ENCODE measurements around the gene AP1G1.
"Not testable (repeated sequence)": the region's sequence is repeated elsewhere in the genome, so short reads cannot be mapped to it uniquely, and the experiment has no call there.

AP1G1 gene

DNA sequence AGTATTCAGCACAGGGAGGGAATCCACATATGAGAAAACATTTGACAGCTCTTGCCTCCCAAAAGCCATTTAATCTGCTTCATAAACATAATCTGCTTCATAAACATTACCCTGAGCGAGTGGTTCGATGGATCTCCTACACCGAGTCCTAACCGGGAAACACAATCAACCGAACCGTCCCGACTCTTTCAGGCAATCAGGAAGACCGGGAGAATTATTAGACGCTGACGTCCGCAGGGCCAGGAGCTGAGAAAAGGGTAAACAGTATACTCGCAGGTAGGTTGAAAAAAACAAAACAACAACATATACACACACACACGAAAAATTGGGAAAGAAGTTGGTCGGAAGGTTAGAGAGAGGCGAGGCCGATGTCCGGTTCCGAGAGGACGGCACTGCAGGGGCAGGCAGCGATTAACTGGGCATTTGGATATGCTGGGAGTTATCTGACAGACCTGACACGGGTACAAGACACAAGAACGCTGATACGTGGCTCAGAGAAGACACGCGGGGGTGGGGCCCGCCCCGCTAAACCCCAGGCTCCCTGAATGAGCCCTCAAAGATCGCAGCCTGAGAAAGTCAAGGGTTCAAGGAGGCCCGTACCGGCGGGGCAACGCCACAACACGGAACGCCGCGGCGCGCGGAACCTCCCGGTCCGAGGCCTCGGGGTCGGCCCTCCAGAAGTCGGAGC lies 585 bp downstream of the AP1G1 start:
- DNase-seq = no peak

DNA sequence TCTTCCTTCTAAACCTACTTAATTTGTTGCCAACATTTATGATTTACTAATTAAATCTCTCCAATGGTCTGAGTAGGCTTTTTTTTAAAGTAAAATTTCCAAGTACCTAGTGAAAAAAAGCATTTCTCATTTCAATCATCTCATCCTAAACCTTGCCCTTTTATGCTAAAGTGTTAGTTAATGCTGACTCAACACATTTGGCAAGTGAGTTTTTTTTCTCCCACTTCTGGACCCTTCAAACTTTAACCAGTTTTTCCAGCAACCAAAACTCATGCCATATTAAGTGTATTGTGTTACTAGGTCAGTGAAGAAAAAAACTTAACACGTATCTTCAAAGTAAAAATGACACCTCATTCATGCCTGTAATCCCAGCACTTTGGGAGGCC lies 5.3 kb downstream of the AP1G1 start:
- no peak for DNase-seq

DNA sequence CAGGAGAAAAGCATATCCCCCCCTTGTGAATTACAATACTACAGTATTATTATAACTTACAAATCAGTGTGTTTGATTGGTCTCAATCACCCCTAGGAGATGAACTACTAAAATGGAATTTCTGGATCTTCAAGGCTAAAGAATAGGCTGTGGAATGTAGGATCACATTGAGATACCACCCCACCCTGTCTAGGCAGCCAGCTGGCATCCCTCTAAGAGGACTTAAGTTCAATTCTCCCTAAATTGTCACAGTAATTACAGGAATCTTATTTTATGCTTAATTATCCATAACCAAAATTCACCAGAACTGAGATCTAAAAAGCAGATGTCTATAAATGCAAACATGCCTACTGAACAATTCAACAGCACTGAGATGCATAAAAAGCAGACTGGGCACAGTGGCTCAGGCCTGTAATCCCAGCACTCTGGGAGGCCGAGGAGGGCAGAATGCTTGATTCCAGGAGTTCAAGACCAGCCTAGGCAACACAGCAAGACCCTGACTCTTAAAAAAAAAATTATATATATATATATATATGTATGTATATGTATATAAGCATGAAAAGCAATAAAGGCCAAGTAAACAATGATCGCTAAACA lies 12.0 kb downstream of the AP1G1 start:
- no peak for DNase-seq

DNA sequence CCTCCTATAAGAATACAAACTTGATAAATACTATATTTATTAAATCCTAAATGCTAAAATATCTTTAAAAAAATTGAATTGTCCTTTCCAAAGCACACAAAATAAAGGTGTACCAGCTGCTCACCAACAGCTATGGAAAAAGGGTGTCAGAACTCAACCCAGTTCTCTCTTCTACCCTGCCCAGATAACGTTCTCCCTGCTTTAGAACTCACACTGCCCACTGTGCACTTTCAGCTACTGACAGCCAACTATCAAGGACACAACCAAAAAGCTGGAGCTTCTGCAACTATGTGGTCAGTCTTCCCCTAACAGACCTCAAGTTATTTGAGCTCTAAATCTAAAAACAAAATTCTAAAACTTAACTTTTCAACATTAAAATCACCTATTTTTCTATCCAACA lies 13.7 kb downstream of the AP1G1 start:
- no peak for DNase-seq

DNA sequence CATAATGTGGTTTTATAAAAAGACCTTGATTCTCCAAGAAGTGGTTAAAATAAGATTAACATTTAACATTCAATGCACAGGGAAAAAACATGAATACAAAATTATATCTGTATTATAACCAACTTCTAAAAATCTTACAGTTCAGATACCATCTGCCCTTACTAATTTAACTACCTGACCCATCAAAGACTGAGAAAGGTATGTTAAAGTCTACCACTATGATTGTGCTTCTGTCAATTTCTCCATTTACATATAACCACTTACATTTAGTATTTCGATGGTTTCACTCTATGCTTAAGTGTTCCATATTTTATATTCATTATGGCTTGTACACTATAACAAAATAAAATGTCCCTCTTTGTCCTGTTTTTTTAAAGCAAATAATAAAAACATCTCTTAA lies 14.6 kb downstream of the AP1G1 start:
- DNase-seq = no peak

DNA sequence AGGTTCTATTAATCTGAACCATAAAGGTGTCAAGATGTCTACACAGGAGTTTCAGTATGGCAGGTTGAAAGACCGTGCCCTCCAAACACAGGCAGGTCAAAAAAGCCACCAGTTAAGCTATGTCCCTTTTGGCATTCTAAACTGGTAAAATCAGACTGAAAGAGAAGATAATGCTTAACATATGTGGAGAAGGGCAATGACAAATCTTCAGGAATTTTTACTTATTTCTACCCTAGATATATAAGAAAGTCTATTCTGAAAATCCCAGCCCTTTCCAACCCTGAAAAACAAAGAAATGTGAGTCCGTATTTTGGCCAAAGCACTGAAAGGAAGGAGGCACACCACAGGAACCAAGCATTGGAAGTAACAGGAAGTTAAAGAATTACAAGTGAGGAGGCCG lies 16.5 kb downstream of the AP1G1 start:
- DNase-seq = no peak

DNA sequence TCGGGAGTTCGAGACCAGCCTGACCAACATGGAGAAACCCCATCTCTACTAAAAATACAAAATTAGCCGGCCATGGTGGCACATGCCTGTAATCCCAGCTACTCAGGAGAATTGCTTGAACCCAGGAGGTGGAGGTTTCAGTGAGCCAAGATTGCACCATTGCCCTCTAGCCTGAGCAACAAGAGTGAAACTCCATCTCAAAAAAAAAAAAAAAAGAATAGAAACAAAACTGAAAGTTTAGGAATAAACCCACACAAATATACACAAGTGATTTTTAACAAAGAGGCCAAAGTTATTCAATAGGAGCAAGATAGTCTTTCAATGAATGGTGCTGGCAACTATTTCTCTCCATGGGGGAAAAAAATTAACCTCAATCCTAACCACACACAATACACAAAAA lies 18.3 kb downstream of the AP1G1 start:
- DNase-seq = not testable (repeated sequence)

DNA sequence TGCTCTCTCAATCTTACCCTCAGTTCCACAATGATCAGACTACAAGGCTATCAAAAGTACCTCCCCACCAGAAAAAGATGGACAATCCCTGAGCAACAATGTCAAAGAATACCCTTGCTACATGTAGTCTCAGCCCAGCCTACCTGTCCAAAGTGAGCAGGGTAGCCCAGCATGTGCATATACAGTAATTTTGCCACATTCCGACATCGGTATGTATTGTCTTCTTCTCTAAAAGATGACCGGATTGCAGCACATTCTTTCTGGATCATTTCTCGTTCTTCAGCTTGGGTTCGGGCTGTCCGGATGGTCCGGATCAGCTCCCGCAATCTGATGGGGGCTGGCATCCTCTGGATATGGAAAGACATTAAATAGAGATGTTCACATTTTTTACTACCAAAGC lies 19.5 kb downstream of the AP1G1 start:
- no peak for DNase-seq

DNA sequence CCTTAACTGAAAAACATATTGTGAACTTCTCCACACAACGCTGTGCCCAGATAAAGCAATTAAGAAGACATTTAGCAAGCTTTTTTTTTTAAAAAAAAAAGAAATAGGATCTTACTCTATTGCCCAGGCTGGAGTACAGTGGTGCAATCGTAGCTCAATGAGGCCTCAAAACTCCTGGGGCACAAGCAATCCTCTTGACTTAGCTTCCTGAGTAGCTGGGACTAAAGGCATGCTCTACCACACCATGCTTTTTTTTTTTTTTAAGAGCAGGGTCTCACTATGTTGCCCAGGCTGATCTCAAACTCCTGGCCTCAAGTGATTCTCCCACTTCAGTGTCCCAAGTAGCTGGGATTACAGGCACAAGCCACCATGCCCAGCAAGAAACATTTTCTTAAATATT lies 20.1 kb downstream of the AP1G1 start:
- no peak for DNase-seq

DNA sequence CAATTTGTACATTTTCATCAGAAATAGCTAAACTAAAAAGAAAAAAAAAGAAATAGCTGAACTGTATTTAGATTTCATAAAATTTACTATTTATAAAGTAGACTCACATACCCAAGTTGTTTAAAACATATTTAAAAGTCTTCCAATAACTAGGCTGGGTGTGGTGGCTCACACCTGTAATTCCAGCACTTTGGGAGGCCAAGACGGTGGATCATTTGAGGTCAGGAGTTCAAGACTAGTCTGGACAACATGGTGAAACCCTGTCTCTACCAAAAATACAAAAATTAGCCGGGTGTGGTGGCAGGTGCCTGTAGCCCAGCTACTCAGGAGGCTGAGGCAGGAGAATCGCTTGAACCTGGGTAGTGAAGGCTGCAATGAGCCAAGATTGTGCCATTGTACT lies 23.5 kb downstream of the AP1G1 start:
- DNase-seq = not testable (repeated sequence)

DNA sequence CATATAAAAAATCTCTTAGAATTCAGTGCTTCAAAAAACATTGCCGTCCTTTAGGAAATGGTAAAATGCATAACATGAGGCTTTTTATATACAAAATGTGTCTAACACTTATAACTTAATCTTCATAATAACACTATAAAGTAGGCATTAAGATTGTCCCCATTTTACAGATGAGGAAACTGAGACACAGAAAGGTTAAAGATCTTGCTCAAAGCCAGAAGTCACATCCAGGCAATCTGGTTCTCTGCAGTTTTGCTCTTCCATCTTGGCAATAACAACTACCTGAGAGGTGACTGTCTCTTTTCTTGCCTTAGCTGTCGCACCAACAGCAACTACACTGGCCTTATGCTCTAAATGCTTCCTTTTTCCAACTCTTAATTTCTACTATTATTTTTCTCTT lies 24.5 kb downstream of the AP1G1 start:
- no peak for DNase-seq

DNA sequence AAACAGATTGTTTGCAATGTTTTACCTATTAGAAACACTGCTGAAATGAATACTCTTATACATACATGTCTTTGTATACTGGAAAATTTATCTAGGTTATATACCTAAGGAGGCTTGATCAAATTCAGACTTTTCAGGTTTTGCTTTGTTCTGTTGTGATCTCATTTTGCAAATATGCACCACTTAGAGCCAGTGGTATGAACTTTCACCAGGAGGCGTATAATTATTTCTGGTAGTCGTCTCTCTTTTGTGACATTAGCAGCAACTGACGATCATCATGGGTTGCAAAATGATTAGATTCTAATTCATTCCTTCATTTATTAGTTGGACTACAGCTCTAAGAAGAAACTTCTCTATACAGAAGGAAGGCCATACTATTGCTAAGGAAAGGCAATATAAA lies 26.9 kb downstream of the AP1G1 start:
- DNase-seq = no peak

DNA sequence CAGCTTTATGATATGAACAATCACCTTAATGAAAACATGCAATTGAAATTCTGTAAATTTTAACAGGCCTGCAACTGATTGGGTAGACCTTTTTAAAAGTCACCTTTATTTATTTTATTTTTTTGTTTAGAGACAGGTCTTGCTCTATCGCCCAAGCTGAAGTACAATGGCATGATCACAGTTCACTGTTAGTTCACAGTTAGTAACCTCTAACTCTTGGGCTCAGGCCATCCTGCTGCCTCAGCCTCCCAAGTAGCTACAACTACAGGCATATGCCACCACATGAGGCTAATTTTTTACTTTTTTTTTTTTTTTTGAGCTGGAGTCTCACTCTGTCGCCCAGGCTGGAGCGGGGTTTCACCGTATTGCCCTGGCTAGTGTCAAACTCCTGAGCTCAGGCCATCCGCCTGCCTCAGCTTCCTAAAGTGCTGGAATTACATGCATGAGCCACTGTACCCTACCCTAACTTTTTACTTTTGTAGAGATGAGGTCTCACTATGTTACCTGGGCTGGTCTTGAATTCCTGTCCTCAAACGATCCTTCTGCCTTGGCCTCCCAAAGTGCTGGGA lies 28.0 kb downstream of the AP1G1 start:
- DNase-seq = no peak

DNA sequence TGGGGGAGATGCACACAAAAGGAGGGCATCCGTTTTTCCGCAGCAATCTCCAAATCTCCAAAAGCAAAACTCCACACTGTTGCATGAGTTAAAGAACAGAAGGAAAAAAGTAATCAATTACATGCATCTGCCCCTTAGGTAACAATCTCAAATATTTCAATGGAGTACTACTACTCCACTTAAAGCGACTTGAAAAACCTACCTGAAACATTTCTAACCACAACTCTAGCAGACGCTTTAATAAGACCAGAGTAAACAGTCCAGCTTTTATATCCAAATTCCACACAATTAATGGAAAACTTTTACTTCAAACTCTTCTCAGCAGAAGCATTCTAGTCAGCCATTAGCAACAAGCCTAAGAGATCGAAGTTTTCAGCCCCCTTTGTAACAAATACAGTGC lies 29.9 kb downstream of the AP1G1 start:
- DNase-seq = no peak

DNA sequence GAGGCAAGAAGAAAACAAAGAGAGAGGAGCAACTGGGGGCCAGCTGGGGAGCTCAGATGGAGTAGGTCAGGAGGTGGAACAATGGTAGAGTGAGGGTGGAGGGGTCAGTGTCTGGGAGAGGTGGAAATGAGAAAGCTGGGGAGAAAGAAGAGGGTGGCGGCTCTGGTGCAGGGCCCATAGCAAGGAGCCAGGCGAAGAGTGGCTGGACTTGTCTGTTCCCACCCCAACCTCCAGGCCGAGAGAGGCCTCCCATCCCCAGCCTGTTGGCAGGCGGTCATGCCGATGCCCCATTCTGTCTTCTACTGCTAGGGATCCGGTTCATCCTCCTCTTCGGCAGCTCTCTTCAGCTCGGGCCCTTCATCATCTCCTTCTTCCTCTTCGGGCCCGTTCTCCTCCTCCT lies 31.3 kb downstream of the AP1G1 start:
- DNase-seq = no peak

DNA sequence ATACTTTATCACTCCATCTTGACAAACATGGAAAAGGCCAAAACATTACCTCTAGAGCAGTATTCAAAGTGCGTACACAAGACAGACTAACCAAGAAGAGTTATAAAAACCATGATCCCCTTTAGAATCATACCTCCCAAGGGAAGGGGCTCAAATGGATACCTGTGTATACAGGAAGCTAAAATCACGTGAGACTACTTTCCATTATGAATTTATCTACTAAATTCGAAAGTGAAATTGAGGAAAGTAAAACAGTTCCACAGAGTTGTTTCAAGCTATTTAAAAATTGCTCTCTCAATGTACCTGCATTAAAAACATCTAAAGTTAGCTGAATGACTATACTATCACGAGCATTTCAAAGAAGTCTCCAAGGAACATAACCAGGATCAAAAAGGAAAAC lies 32.7 kb downstream of the AP1G1 start:
- no peak for DNase-seq

DNA sequence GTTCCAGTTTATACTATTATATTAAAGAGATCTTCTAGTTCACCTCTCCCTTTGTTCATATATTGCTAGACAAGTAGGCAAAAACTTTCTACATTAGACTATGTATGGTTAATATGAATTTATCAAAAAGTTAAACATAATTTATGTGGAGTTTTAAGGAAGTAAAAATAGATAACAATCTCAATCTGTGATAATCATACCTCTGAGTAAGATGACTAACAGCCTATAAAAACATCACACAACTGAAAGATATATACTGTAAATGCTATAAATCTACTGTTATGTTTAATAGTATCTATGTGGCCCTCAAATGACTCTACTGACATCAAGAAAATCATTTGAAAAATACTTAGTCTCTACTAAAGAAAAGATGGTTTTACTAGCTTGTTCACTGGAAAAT lies 37.1 kb downstream of the AP1G1 start:
- no peak for DNase-seq

DNA sequence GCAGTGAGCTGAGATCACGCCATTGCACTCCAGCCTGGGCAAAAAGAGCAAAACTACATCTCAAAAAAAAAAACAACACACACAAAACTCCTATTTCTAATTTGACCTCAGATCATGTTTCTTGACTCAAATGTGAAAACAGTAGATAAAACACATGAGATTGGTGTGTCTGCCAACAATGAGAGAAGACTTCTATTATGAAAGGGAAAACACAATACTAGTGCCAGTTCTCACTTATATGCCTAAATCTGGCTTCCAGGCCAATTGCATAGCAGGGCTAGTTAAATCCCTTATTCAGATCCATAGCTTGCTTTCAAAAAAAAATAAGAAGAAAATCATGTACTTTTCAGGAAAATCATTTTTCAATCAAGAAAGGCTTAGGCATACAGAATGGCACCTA lies 39.4 kb downstream of the AP1G1 start:
- no peak for DNase-seq

DNA sequence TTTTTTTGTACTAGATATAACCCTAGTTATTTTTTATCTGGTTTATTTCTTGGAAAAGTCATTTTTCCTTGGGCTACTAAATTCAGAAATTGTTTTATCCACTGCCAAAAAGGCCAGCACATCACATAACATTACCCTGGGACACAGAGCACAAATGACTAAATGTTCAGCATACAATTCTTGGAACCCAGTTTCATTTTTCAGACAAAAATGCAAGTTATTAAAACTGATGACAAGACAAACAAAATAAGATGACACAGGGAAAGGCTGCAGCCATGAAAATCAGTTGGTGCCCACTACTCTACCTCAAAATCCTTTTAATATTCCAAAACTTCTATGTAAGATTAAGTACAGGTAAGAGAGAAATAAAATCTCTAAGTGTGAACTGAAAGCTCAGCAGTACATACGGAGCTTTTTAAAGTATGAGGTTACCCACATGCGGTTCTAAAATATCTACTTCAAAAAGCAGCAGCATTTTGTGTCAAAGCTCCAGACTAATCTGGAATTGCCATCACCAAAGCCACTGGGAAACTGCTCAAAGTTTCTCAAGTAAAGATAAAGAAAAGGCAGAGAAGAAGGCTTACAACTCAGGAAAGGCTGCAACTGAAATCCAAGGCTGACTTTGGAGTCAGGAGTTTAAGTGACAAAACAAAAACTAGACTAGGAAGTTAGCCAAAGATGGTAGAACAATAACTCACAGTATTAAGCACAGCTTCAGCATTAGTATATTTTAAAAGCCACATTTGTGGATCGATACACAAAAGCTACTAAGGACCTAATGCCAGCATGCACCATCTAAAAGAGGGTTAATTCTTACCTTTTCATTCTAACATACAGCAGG lies 41.4 kb downstream of the AP1G1 start:
- no peak for DNase-seq

DNA sequence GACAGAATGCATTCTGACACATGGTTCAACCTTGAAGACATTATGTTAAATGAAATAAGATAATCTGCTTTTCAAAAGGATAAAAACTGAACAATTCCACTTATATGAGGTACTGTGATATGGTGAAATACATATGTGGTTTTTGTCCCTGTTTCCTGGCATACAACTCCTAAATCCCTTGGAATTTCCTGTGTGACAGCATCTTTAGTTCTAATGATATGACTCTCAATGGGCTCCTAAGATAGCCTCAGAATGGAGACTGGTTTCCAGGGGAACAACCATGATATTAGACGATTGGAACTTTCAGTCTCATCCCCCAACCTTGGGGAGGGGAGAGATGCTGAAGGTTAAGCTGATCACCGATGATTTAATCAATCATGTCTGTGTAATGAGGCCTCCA lies 46.4 kb downstream of the AP1G1 start:
- no peak for DNase-seq

DNA sequence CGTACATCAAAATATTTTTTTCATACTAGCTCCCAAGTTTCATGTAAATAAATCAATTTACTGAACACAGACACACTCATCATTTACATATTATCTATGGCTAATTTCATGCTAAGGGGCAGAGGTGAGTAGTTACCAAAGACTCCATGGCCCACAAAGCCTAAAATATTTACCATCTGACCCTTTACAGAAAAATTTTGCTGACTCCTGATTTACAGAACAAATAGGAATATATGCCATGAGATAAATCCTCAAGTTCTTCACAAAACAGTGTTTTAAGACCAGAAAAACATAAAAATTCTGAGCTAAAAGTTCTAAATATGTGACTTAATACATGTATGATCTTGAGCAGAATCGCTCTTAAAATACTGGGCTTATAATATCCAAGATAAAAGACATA lies 47.5 kb downstream of the AP1G1 start:
- no peak for DNase-seq

DNA sequence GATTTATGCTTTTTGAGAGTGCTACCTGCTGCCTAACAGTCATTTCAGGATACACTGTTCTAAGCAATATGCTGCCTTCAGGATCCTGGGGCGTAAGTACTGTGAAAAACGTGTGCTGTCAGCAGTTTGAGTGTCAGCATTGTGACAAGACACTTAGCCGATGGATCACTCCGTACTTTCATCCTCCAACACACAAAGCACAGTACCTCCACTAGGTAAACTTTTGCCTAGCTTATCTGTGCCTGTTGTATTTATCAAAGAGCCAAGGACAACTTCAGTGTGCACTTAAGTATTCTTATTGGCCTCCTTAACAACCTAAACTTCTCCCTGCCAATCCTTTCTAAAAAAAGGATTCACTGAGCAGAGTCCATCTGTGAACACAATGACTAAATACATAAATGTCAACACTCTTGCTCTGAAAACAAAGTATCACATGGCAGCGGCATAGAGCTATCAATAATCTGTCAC lies 50.3 kb downstream of the AP1G1 start:
- no peak for DNase-seq

DNA sequence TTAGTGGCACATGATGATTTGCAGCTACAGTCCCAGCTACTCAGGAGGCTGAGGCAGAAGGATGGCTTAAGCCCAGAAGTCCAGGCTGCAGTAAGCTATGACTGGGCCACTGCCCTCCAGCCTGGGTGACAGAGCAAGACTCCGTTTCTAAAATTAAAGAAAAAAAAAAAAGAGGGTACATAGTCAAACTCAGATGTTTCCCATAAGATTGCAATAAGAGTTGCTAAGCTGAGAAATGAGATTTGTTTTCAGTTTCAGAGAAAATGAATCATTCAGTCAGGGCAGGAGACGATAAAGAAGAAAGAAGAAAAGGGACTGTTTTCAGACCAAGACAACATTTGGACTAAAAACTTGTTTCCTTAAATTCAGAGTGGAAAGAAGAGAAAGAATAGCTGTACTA lies 54.0 kb downstream of the AP1G1 start:
- DNase-seq = no peak

DNA sequence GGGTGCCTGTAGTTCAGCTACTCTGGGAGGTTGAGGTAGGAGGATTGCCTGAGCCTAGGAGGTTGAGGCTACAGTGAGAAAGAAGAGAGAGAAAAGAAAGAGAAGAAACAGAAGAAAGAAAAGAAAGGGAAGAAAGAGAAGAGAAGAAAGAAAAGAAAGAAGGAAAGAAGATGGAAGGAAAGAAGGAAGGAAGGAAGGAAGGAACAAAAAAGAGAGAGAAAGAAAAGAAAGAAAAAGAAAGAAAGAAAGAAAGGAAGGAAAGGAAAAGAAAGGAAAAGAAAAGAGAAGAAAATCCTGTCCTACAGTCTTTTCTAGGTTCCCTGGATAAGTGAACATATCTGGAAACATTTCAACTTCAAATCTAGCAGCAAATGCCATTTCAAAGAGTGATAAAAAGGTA lies 54.5 kb downstream of the AP1G1 start:
- DNase-seq = no peak

All from T-helper 9 cell (primary cell).